Testis (tissue), 3 donors: ENCODE measurements around the gene SPRY1. TPM values are rescaled to one million over a fixed set of nuclear protein-coding genes. Genes with fewer than 3 reads are reported as not detected.

Source experiments
- DNase-seq: peaks from one replicate; pipeline ENCODE4 v3.0.0-alpha.2; 2019
- H3K27ac ChIP-seq, 2 donors: fragments of 200-600 bp; sonication (generic); one replicate each; pipeline ENCODE4 v1.5.1; 2019
- H3K27me3 ChIP-seq: fragments of 200-600 bp; sonication (generic); one replicate; pipeline ENCODE4 v1.5.1; 2019
- H3K36me3 ChIP-seq: fragments of 200-600 bp; sonication (generic); one replicate; pipeline ENCODE4 v1.5.1; 2017; ENCODE audit warnings: low read depth; ENCODE audit errors: missing control alignments
- H3K4me1 ChIP-seq: fragments of 200-600 bp; sonication (generic); one replicate; pipeline ENCODE4 v1.5.1; 2019
- H3K4me3 ChIP-seq, 2 donors: fragments of 200-600 bp; sonication (generic); one replicate each; pipeline ENCODE4 v1.5.1; 2017 to 2019
- H3K9me3 ChIP-seq: fragments of 200-600 bp; sonication (generic); one replicate; pipeline ENCODE4 v1.5.1; 2017
- POLR2A ChIP-seq: fragments of 450-650 bp; IDR thresholded peaks from one replicate; pipeline ENCODE4 v1.6.1; 2017; ENCODE audit warnings: antibody characterized with exemption, mild to moderate bottlenecking, moderate library complexity
- WGBS, 2 donors: methylation state at CpG; one replicate each; pipeline ENCODE4 v1.1.5; 2018; 5-methylcytosine and 5-hydroxymethylcytosine counted together
- intact Hi-C: fragments of 100-400 bp; cut with DNase I; formaldehyde crosslinking; loops from one replicate; pipeline ENCODE4 v1.15.1; 2023; ENCODE audit warnings: low total_unique reads
- polyA plus RNA-seq: library from polyadenylated mRNA; stranded (reverse); fragments of 350-450 nt; fragmentation: Illumina TruSeq; extraction: RNeasy Lipid Tissue Mini Kit (QIAGEN cat#74804); gene quantifications from one replicate; pipeline ENCODE4 v1.2.3, GENCODE V29; 2014; ENCODE audit warnings: low read depth, low replicate concordance; ENCODE audit not compliant: insufficient read depth
- total RNA-seq, 2 donors: library from RNA; depleted of rRNA; stranded (reverse); fragments of >200 nt; gene quantifications; one replicate each; pipeline ENCODE4 v1.2.3, GENCODE V29; 2016
- TF ChIP-seq, protein P1 (sequence below), 3 experiments: fragments of 450-650 bp in 2 of 3; fragments of 200-600 bp in 1 of 3; sonication (generic) in 1 of 3; IDR thresholded peaks; one replicate each; pipeline ENCODE4 v1.5.1; 2016 to 2019; ENCODE audit warnings: antibody characterized with exemption in 3 of 3, mild to moderate bottlenecking in 2 of 3, moderate library complexity in 1 of 3

SPRY1 gene
- total and polyA plus RNA-seq, 3 donors from 2014 or later, result 30.2 to 52.0 (median 36.0) TPM

DNA sequence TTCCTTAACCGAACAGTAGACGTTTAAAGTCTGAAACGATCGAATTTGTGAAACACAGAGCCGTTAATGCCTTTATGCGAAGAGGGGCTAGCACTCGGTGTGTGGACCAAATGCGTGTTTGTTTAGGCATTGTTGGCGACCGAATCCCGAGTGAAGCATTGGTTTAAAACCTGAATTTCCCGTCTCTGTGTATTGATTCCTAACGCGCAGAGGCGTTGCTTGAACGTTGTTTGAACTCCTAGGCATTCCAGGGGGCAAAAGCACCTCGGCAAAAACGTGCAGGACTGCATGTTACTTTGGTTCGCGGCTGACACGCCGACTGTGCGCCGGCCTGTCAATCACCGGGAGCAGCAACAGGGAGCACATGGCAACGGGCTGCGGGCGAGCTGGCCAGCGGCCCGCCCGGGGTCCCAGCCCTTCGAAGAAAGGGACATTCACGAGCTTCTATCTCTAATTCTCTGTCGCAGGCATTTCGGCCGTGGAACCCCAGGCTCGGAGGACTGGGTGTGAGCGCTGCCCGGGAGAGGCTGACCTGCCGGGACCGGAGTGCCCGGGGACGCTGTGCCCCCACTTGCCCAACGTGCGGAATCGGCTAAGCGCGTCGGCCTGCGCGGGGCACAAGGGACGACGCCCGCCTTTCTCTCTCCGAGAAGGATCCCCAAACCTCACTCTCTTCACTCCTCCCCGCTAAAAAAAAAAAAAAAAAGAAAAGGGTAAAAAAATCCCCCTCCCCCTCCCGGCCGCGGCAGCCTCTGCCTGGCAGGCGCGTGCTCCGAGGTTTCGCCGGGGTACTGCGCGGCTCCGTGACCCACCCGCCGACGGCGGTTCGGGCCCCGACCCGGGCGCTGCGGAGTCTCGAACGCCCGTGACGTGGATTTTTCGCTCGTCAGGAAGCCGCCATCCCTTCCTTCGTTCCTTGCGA is 810 bp downstream of the SPRY1 start:
- intact Hi-C loops, result no loop called here

DNA sequence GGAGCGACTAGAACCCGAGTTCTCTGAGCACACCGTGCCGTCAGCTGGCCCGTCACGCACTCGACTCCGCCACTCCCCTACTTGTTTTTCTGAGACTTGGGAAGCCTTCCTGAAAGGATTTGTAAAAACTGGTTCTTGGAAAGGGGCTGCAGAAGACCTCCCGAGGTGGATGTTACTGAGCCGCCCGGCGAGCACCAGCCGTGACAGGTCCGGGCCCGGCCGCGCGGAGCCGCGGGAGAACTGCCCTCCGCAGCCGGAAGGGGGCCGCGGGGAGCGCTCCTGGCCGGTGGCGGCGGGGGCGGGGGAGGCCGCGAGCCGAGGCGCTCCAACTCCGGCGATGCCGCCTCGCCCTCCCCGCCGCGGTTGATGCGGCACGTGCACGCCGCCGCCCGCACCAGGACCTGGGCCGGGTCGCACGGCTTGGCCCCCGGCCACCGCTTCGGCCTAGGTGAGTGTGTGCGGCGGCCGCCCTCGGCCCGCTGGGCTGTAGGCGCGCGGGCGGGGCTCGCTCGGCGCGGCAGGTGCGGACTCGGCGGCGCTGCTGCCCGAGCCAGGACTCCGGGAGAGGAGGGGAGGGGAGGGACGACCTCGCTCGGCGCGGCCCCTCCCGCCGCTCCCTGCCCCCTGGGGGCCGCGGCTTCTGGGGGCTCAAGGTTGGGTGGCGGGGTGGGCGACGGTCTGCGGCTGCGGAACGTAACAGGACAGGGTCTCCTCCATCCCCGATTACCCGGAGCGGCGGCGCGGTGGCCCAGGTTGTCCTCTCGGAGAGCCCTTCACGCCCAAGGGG is 1.7 kb downstream of the SPRY1 start:
- 0% methylated on average over 13 to 56 of the region's 94 CpGs for WGBS, 2 donors
- TF ChIP-seq POLR2A, result no peak
- TF ChIP-seq, protein P1, sequence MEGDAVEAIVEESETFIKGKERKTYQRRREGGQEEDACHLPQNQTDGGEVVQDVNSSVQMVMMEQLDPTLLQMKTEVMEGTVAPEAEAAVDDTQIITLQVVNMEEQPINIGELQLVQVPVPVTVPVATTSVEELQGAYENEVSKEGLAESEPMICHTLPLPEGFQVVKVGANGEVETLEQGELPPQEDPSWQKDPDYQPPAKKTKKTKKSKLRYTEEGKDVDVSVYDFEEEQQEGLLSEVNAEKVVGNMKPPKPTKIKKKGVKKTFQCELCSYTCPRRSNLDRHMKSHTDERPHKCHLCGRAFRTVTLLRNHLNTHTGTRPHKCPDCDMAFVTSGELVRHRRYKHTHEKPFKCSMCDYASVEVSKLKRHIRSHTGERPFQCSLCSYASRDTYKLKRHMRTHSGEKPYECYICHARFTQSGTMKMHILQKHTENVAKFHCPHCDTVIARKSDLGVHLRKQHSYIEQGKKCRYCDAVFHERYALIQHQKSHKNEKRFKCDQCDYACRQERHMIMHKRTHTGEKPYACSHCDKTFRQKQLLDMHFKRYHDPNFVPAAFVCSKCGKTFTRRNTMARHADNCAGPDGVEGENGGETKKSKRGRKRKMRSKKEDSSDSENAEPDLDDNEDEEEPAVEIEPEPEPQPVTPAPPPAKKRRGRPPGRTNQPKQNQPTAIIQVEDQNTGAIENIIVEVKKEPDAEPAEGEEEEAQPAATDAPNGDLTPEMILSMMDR (IDR thresholded peaks at IDR 0.05), result peak; percentile 29 to 62 (median 31)
- peak; percentile 68 for DNase-seq
- H3K4me1 ChIP-seq, result no peaks in the 10 kb centered on the region
- no peaks in the 10 kb centered on the region for H3K9me3 ChIP-seq
- peak overlapping the region; percentile 77 to 84 for H3K4me3 ChIP-seq
- peak overlapping the region; percentile 93 for H3K27ac ChIP-seq
- H3K27me3 ChIP-seq, result no peaks in the 10 kb centered on the region
- H3K36me3 ChIP-seq, result no peaks in the 10 kb centered on the region
- intact Hi-C loops, result no loop called here

More for the DNA sequence above, 810 bp downstream of the SPRY1 start:
- no peaks in the 10 kb centered on the region for H3K4me1 ChIP-seq
- H3K4me3 ChIP-seq, result peak overlapping the region; percentile 77 to 84
- no peak for TF ChIP-seq POLR2A
- TF ChIP-seq, protein P1 (IDR thresholded peaks at IDR 0.05), result no peak
- peak overlapping the region; percentile 91 to 93 for H3K27ac ChIP-seq
- peak; percentile 77 for DNase-seq
- H3K9me3 ChIP-seq, result no peaks in the 10 kb centered on the region
- H3K27me3 ChIP-seq, result no peaks in the 10 kb centered on the region
- WGBS, 2 donors, result 0 to 1% methylated on average over 39 to 85 of the region's 85 CpGs
- H3K36me3 ChIP-seq, result no peaks in the 10 kb centered on the region

DNA sequence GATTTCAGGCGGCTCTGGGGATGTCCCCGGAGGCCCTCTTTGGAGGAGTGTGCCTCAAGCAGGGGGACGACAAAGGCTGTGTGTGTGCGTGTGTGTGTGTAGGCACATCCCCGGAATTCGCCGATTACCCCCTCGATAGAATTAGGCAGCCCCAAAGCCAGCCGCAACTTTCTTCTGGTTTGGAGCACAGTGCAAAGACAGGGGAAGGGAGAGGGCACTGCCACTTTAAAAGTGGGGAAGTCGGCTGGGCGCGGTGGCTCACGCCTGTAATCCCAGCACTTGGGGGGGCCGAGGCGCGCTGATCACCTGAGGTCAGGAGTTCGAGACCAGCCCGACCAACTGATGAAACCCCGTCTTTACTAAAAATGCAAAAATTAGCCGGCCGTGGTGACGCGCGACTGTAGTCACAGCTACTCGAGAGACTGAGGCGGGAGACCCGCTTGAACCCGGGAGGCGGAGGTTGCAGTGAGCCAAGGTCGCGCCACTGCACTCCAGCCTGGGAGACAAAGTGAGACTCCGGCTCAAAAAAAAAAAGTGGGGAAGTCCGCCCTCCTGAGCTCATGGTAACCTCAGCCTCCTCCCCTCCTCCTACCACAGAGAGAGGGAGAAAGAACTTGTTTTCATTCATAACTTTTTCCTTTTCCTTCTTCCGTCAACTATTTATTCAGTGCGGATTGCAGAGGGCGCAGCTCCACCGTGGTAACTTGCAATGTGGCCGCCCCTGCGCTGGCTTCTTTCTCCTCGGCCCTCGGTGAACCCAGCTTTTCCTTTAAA is 2.4 kb downstream of the SPRY1 start:
- Histone ChIP-seq H3K4me1 (no peaks in the 10 kb centered on the region), H3K36me3 (no peaks in the 10 kb centered on the region), H3K4me3 (peak overlapping the region; percentile 77 to 84), H3K27ac (peak overlapping the region; percentile 93), H3K9me3 (no peaks in the 10 kb centered on the region), H3K27me3 (no peaks in the 10 kb centered on the region)
- TF ChIP-seq POLR2A, result no peak
- TF ChIP-seq, protein P1 (IDR thresholded peaks at IDR 0.05), result no peak
- WGBS, 2 donors, result 0% methylated on average over 33 to 41 of the region's 41 CpGs
- intact Hi-C loops, result no loop called here
- DNase-seq, result peak; percentile 82

DNA sequence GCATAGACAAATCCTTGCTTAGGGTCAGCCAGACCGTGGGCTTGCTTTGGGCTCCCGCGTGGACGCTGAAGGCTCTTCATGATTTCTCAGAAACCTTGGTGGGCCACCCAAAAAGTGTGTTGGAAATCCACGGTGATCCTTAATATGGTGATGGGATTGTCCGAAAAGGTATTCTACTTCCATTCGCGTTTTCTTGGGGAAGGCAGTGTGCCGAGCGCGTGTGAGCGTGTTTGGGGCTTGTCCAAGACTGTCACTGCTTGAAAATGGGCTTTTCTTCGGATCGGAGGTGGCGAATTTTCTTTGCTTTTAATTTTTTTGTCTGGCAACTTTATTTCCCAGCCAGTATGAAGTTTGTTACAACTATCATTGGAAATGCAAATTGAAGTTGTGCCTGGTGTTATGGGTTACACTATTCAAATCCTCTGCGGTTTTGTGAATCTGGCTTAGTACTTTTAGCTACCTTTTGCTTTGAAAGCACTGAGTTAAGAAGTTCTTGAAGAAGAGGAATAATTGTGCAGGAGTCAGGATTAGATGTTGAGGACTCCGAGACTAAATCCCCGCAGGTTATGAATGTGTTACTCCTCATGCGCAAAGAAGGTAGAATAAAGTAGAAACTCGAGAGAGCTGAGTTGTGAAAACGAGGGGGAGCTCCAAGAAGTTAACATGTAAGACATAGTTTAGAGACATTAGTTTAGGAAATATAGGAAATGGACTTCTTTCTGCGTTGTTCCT is 3.2 kb downstream of the SPRY1 start:
- H3K9me3 ChIP-seq, result no peaks in the 10 kb centered on the region
- H3K4me1 ChIP-seq, result no peaks in the 10 kb centered on the region
- H3K27me3 ChIP-seq, result no peaks in the 10 kb centered on the region
- intact Hi-C loops, result no loop called here
- H3K36me3 ChIP-seq, result no peaks in the 10 kb centered on the region
- peak overlapping the region; percentile 77 to 84 for H3K4me3 ChIP-seq
- peak; percentile 34 for DNase-seq
- TF ChIP-seq, protein P1 (IDR thresholded peaks at IDR 0.05), result no peak
- TF ChIP-seq POLR2A, result no peak
- 1 to 2% methylated on average over 22 of the region's 22 CpGs for WGBS, 2 donors
- peak overlapping the region; percentile 93 for H3K27ac ChIP-seq
